Testis (tissue), 3 donors: ENCODE results near the gene SCAMP1. TPM values are rescaled to one million over a fixed set of nuclear protein-coding genes. Genes with fewer than 3 reads are reported as not detected.

ENCODE experiments used
- DNase-seq: peaks from one replicate; pipeline ENCODE4 v3.0.0-alpha.2; 2019
- H3K27ac ChIP-seq, 2 donors: fragments of 200-600 bp; sonication (generic); one replicate each; pipeline ENCODE4 v1.5.1; 2019
- H3K27me3 ChIP-seq: fragments of 200-600 bp; sonication (generic); one replicate; pipeline ENCODE4 v1.5.1; 2019
- H3K36me3 ChIP-seq: fragments of 200-600 bp; sonication (generic); one replicate; pipeline ENCODE4 v1.5.1; 2017; ENCODE audit warnings: low read depth; ENCODE audit errors: missing control alignments
- H3K4me1 ChIP-seq: fragments of 200-600 bp; sonication (generic); one replicate; pipeline ENCODE4 v1.5.1; 2019
- H3K4me3 ChIP-seq, 2 donors: fragments of 200-600 bp; sonication (generic); one replicate each; pipeline ENCODE4 v1.5.1; 2017 to 2019
- H3K9me3 ChIP-seq: fragments of 200-600 bp; sonication (generic); one replicate; pipeline ENCODE4 v1.5.1; 2017
- POLR2A ChIP-seq: fragments of 450-650 bp; IDR thresholded peaks from one replicate; pipeline ENCODE4 v1.6.1; 2017; ENCODE audit warnings: antibody characterized with exemption, mild to moderate bottlenecking, moderate library complexity
- WGBS, 2 donors: methylation state at CpG; one replicate each; pipeline ENCODE4 v1.1.5; 2018; 5-methylcytosine and 5-hydroxymethylcytosine counted together
- intact Hi-C: fragments of 100-400 bp; cut with DNase I; formaldehyde crosslinking; loops from one replicate; pipeline ENCODE4 v1.15.1; 2023; ENCODE audit warnings: low total_unique reads
- polyA plus RNA-seq: library from polyadenylated mRNA; stranded (reverse); fragments of 350-450 nt; fragmentation: Illumina TruSeq; extraction: RNeasy Lipid Tissue Mini Kit (QIAGEN cat#74804); gene quantifications from one replicate; pipeline ENCODE4 v1.2.3, GENCODE V29; 2014; ENCODE audit warnings: low read depth, low replicate concordance; ENCODE audit not compliant: insufficient read depth
- total RNA-seq, 2 donors: library from RNA; depleted of rRNA; stranded (reverse); fragments of >200 nt; gene quantifications; one replicate each; pipeline ENCODE4 v1.2.3, GENCODE V29; 2016
- TF ChIP-seq, protein P1 (sequence below), 3 experiments: fragments of 450-650 bp in 2 of 3; fragments of 200-600 bp in 1 of 3; sonication (generic) in 1 of 3; IDR thresholded peaks; one replicate each; pipeline ENCODE4 v1.5.1; 2016 to 2019; ENCODE audit warnings: antibody characterized with exemption in 3 of 3, mild to moderate bottlenecking in 2 of 3, moderate library complexity in 1 of 3

Gene SCAMP1
- total and polyA plus RNA-seq, 3 donors from 2014 or later, result 22.5 to 35.9 (median 28.3) TPM

- no peaks in the 10 kb centered on the region for H3K27me3 ChIP-seq
- TF ChIP-seq, protein P1, sequence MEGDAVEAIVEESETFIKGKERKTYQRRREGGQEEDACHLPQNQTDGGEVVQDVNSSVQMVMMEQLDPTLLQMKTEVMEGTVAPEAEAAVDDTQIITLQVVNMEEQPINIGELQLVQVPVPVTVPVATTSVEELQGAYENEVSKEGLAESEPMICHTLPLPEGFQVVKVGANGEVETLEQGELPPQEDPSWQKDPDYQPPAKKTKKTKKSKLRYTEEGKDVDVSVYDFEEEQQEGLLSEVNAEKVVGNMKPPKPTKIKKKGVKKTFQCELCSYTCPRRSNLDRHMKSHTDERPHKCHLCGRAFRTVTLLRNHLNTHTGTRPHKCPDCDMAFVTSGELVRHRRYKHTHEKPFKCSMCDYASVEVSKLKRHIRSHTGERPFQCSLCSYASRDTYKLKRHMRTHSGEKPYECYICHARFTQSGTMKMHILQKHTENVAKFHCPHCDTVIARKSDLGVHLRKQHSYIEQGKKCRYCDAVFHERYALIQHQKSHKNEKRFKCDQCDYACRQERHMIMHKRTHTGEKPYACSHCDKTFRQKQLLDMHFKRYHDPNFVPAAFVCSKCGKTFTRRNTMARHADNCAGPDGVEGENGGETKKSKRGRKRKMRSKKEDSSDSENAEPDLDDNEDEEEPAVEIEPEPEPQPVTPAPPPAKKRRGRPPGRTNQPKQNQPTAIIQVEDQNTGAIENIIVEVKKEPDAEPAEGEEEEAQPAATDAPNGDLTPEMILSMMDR (IDR thresholded peaks at IDR 0.05), result no peak
- no peak for DNase-seq
- intact Hi-C loops, result no loop called here
- H3K36me3 ChIP-seq, result no peaks in the 10 kb centered on the region
- no peak overlapping the region for H3K27ac ChIP-seq
- no peaks in the 10 kb centered on the region for H3K9me3 ChIP-seq
- no peaks in the 10 kb centered on the region for H3K4me1 ChIP-seq
- 92 to 94% methylated on average over 2 of the region's 2 CpGs for WGBS, 2 donors
- no peak overlapping the region for H3K4me3 ChIP-seq
Observed at GRCh38 chr5:78458843-78459242, 98.4 kb downstream of the SCAMP1 start.

DNA sequence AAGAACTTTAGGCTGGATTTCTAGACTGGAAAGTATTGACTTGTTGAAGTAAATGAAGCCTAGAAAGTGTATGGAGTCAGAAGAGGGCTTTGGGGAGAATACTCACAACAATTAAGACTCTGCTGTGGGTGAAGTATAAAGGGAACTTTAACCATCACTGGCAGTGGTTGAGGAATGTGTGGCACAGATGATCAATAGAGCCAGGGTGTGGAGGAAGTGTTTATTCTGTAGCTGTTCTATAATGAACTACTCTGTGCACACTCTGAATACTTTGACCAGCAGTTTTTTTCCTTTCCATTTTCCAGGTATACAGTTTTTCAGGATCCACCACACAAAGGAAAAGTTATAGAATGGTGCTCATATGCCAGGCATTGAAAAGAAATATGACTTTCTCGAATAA lies 106.7 kb downstream of the SCAMP1 start:
- TF ChIP-seq POLR2A, result no peak
- TF ChIP-seq, protein P1 (IDR thresholded peaks at IDR 0.05), result no peak
- Histone ChIP-seq H3K9me3 (no peaks in the 10 kb centered on the region), H3K27me3 (no peaks in the 10 kb centered on the region), H3K4me1 (no peaks in the 10 kb centered on the region), H3K27ac (no peak overlapping the region), H3K4me3 (no peak overlapping the region), H3K36me3 (no peaks in the 10 kb centered on the region)
- no peak for DNase-seq
- intact Hi-C loops, result no loop called here
- WGBS, 2 donors, result 91 to 98% methylated on average over 1 of the region's 1 CpG

DNA sequence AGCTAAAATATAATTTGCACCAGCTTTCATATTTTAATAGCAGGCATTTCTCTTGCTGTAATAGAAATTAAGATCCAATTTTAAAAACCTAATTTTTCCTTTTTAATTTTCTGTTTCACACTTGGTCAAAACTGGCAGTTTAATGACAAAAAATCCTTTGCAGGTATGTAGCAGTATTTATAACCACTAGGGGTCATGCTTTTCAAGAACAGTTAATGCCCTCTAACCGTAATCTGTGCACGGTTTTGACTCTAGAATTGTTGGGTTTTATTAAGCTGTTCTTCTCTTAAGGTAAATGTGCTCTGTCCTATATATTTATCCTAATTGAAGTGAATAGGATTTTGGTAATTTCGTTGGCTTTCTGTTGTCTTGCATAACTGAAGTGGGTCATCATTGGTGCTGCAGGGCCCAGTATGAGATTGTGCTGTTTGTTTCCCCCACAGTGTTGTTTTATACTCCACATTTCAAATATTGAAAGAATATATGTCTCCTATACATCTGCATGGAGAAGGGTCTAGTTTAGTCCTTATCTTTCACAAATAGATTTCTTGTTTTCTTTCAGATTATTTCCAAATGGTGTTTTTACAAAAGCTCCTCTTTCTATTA lies 107.4 kb downstream of the SCAMP1 start:
- H3K4me3 ChIP-seq, result no peak overlapping the region
- no peak for DNase-seq
- WGBS, 2 donors, result 35 to 40% methylated on average over 3 of the region's 3 CpGs
- no peaks in the 10 kb centered on the region for H3K27me3 ChIP-seq
- H3K36me3 ChIP-seq, result no peaks in the 10 kb centered on the region
- H3K27ac ChIP-seq, result no peak overlapping the region
- H3K9me3 ChIP-seq, result no peaks in the 10 kb centered on the region
- no peaks in the 10 kb centered on the region for H3K4me1 ChIP-seq
- TF ChIP-seq, protein P1 (IDR thresholded peaks at IDR 0.05), result peak; percentile 62 to 81 (median 64)
- no peak for TF ChIP-seq POLR2A
- intact Hi-C loops, result no loop called here

- TF ChIP-seq, protein P1 (IDR thresholded peaks at IDR 0.05), result no peak
- TF ChIP-seq POLR2A, result no peak
- Histone ChIP-seq H3K9me3 (no peaks in the 10 kb centered on the region), H3K27ac (no peak overlapping the region), H3K4me3 (no peak overlapping the region), H3K4me1 (no peaks in the 10 kb centered on the region), H3K36me3 (no peaks in the 10 kb centered on the region), H3K27me3 (no peaks in the 10 kb centered on the region)
- intact Hi-C loops, result no loop called here
- no peak for DNase-seq
Observed at GRCh38 chr5:78471896-78472295, 111.5 kb downstream of the SCAMP1 start.

DNA sequence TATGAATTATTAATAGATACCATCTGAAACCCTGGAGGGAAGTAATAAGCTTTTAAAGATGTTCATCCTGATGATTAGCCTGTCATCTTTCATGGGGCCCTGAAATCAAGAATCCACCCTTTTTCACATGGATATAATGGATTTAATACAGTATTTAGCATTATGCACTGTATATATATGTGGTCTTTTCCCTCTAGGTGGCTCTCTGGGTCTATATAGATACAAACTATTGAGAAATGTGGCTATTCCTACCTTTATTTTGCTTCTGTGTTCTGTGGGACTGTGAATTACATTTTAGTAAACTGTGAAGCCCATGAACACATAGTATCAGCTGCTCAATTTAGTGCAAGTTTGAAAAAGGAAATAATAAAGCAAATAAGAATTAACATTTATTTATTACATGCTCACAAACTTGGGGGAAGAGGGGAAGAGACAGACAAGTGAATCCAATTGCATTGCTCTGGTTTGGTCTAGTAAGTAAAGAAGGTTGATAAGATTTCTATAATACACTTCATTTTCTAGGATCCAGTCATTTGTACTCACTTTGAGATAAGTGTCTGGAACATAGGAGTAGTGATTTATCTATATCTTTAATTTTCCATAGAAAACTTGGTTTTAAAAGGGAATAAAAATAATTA lies 112.2 kb downstream of the SCAMP1 start:
- Histone ChIP-seq H3K9me3 (no peaks in the 10 kb centered on the region), H3K36me3 (no peaks in the 10 kb centered on the region), H3K4me1 (no peaks in the 10 kb centered on the region), H3K4me3 (no peak overlapping the region), H3K27ac (no peak overlapping the region), H3K27me3 (no peaks in the 10 kb centered on the region)
- intact Hi-C loops, result no loop called here
- no peak for TF ChIP-seq POLR2A
- TF ChIP-seq, protein P1 (IDR thresholded peaks at IDR 0.05), result no peak
- no peak for DNase-seq
